SH-SY5Y (cell line): Measurements from ENCODE around the gene PRPF19.

ENCODE experiments used
- GATA2 ChIP-seq: IDR thresholded peaks from 2 replicates; pipeline ENCODE4 v1.6.1; 2011; ENCODE audit warnings: mild to moderate bottlenecking, low read depth, low read length
- GATA3 ChIP-seq: IDR thresholded peaks from 2 replicates; pipeline ENCODE4 v1.6.1; 2011; ENCODE audit warnings: low read depth, mild to moderate bottlenecking, low read length, moderate library complexity

PRPF19 gene

GRCh38 chr11:60942970-60943565 is 36.7 kb upstream of the PRPF19 start:
- no peak for TF ChIP-seq GATA2
- no peak for TF ChIP-seq GATA3

- TF ChIP-seq GATA2 (no peak), GATA3 (no peak)
Observed at GRCh38 chr11:60942219-60942618, 35.8 kb upstream of the PRPF19 start.

GRCh38 chr11:60941371-60942119 is 35.2 kb upstream of the PRPF19 start:
- no peak for TF ChIP-seq GATA2
- TF ChIP-seq GATA3, result no peak

GRCh38 chr11:60939855-60940254 is 33.5 kb upstream of the PRPF19 start:
- TF ChIP-seq GATA3 (no peak), GATA2 (no peak)

GRCh38 chr11:60939301-60939700 is 32.9 kb upstream of the PRPF19 start:
- TF ChIP-seq GATA3 (no peak), GATA2 (no peak)

GRCh38 chr11:60938500-60938899 is 32.1 kb upstream of the PRPF19 start:
- TF ChIP-seq GATA2 (no peak), GATA3 (no peak)

GRCh38 chr11:60937811-60938210 is 31.4 kb upstream of the PRPF19 start:
- TF ChIP-seq GATA2 (no peak), GATA3 (no peak)

GRCh38 chr11:60937144-60937527 is 30.8 kb upstream of the PRPF19 start:
- TF ChIP-seq GATA3 (no peak), GATA2 (no peak)

- TF ChIP-seq GATA3, result no peak
Observed at GRCh38 chr11:60936467-60937143, 30.2 kb upstream of the PRPF19 start.

GRCh38 chr11:60935676-60936442 is 29.5 kb upstream of the PRPF19 start:
- TF ChIP-seq GATA3 (no peak), GATA2 (no peak)

- TF ChIP-seq GATA2, result no peak
- TF ChIP-seq GATA3, result no peak
Observed at GRCh38 chr11:60934790-60935605, 28.6 kb upstream of the PRPF19 start.

GRCh38 chr11:60934124-60934789 is 27.9 kb upstream of the PRPF19 start:
- TF ChIP-seq GATA3 (no peak), GATA2 (no peak)
